ENCODE measurements around the gene TERT. TPM values are rescaled to one million over a fixed set of nuclear protein-coding genes. Genes with fewer than 3 reads are reported as not detected.
"Not testable (repeated sequence)": the region's sequence is repeated elsewhere in the genome, so short reads cannot be mapped to it uniquely, and the experiment has no call there.

The TERT gene
- not detected for polyA plus RNA-seq (2013, experiment 1 of 2; ENCODE audit: insufficient read length)
- polyA plus RNA-seq (2013, experiment 2 of 2; ENCODE audit: insufficient read length): not detected

DNA sequence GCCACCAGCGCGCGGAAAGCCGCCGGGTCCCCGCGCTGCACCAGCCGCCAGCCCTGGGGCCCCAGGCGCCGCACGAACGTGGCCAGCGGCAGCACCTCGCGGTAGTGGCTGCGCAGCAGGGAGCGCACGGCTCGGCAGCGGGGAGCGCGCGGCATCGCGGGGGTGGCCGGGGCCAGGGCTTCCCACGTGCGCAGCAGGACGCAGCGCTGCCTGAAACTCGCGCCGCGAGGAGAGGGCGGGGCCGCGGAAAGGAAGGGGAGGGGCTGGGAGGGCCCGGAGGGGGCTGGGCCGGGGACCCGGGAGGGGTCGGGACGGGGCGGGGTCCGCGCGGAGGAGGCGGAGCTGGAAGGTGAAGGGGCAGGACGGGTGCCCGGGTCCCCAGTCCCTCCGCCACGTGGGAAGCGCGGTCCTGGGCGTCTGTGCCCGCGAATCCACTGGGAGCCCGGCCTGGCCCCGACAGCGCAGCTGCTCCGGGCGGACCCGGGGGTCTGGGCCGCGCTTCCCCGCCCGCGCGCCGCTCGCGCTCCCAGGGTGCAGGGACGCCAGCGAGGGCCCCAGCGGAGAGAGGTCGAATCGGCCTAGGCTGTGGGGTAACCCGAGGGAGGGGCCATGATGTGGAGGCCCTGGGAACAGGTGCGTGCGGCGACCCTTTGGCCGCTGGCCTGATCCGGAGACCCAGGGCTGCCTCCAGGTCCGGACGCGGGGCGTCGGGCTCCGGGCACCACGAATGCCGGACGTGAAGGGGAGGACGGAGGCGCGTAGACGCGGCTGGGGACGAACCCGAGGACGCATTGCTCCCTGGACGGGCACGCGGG lies at the start of gene TERT:
Gene TERT, minus strand, starts transcription at position 234 of the 815 bp plus-strand sequence. Its CDS starts 79 bp downstream, at position 155.
- DNase-seq: no peak

DNA sequence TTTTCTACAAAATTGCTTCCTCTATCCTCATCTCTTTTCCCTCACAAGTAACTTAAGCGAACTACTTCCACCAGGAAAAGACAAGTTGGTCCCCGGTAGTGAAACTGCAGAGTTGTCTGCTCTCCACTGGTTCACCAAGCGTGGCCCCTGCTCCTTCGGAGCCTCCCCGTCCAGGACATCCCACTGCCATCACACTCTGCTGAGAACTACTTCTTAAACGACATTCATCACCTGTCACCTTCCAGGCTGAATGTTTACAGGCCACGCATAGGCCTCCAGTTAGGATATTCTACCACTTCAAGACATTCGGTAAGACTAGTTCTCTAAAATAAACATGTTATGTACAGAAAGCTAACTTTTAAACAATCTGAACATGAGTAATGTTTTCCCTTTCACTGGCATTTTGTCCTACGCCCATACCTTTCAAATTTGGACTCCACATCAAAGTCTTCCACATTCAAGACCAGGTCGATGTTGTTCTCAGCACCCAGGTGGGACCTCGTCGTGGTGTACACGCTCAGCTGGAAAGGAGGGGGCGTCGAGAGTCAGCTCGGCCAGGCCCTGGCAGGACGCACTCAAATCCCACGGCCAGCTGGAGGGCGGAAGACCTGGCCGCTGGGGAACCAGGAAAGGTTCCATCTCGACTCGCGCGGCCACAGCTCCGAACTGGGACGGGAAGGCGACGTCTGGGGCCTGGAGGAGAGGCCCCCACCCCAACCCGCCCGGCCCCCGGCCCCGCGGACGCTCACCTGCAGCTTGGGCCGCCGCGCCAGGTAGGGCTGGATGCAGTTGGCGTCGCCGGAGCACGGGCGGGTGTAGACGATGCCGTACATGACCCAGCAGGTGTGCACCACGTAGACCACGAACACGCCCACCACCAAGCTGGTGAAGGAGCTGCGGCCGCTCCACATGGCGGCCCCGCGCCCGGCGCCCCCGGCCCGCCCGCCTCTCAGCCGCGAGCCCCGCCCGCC lies 49.3 kb upstream of the TERT start:
- no peak for DNase-seq

DNA sequence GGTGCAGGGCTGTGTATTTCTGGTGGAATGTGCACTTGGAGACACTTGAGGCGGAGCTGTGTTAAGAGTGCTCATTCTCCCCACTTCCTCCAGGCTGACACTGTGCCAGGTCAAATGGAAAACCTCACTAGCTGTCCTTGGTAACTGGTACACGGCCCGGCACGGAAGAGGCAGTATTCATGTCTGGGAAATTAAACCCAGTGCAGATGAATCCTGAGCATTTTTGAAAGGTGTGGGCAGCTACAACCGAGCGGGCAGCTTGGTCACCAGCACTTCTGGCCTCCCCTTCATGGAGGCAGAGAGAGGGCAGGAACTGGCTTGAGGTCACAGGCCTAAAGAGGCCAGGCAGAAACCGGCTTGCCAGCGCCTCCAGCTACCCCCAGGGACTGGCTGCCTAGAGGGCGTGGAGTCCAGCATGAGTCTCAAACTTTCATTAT lies 48.5 kb upstream of the TERT start:
- no peak for DNase-seq

GRCh38 chr5:1342711-1343110 lies 47.8 kb upstream of the TERT start:
- DNase-seq: not testable (repeated sequence)

DNA sequence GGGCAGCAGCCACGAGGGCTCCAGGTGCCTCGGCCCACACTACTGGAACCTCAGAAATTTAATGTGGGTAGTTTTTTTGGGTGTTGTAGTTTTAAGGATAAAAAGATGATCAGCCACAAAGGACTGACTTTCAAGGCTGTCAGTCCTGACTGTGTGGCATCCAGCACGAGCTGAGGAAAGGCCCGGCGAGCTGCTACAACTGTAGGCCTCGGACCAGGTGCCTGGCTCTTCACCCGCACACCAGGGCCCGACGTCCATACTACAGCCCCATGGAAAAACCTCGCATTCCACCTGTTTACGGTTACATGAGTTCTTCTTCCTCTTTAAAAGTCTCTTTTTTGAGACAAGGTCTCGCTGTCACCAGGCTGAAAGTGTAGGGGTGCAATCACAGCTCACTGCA lies 47.4 kb upstream of the TERT start:
- DNase-seq: no peak

GRCh38 chr5:1341863-1342262 lies 47.0 kb upstream of the TERT start:
- no peak for DNase-seq

DNA sequence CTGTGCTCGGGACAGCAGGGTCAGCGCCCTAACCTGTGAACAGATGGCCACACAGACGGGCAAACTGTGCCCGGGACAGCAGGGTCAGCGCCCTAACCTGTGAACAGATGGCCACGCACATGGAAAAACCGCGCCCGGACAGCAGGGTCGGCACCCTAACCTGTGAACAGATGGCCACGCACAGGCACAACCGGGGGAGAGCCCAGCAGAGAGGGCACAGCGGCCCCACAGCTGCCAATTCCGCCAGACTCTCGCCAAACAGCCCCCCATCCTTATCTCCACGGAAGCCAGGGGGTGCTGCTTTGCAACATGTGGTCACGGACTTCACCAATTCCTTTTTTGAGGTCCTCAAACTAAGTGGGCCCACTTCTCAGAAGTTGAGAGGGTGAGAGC lies 44.9 kb upstream of the TERT start:
- not testable (repeated sequence) for DNase-seq

DNA sequence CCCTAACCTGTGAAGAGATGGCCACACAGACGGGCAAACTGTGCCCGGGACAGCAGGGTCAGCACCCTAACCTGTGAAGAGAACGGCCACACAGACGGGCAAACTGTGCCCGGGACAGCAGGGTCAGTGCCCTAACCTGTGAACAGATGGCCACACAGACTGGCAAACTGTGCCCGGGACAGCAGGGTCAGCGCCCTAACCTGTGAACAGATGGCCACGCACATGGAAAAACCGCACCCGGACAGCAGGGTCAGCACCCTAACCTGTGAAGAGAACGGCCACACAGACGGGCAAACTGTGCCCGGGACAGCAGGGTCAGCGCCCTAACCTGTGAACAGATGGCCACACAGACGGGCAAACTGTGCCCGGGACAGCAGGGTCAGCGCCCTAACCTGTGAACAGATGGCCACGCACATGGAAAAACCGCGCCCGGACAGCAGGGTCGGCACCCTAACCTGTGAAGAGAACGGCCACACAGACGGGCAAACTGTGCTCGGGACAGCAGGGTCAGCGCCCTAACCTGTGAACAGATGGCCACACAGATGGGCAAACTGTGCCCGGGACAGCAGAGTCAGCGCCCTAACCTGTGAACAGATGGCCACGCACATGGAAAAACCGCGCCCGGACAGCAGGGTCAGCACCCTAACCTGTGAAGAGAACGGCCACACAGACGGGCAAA lies 44.4 kb upstream of the TERT start:
- not testable (repeated sequence) for DNase-seq

- no peak for DNase-seq
Measured at GRCh38 chr5:1338506-1339070, 43.7 kb upstream of the TERT start.

DNA sequence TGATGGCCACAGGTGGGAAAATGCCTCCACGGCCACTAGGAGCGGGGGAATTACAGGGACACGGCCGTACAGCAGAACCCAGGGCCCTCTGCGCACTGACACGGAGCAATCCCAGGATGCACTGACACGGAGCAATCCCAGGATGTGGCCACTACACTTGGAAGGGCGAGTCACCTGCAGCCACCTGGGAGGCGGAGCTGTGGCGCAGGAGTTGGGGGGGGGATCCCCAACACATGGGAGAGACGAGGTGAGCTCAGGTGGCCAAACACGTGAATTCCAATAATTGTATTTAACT lies 43.3 kb upstream of the TERT start:
- no peak for DNase-seq

DNA sequence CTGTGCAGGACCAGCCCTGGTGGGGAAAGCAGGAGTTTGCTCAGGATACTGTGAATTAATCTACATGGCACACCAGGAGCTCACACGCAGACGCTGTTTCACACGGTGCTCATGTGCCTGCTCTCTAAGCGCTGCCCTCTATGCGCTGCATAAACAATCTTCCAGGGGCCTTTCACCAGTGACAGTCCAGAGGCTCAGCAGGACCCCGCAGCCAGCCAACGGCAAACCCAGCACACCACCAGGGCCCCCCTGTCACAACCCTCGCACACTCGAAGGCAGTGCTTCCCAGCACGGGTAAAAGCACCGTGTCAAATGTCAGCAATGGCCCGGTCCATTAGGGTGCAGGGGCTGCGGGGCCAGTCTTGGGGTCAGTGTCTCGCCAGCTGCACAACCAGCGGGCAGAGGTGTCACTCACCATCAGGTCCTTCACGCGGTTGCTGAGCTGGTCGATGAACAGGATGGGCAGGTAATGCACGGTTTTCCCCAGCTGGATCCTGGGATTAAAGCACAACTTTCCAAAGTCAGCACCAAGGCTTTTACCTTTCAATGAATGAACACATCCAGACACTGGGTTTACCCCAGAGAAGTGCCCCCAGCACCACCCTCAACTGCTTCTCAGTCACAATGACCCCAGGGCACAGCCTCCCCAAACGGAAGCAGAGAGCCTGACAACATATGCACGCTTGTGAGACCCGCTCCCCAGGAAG lies 42.8 kb upstream of the TERT start:
- no peak for DNase-seq

GRCh38 chr5:1336749-1337488 lies 42.1 kb upstream of the TERT start:
- DNase-seq: no peak

DNA sequence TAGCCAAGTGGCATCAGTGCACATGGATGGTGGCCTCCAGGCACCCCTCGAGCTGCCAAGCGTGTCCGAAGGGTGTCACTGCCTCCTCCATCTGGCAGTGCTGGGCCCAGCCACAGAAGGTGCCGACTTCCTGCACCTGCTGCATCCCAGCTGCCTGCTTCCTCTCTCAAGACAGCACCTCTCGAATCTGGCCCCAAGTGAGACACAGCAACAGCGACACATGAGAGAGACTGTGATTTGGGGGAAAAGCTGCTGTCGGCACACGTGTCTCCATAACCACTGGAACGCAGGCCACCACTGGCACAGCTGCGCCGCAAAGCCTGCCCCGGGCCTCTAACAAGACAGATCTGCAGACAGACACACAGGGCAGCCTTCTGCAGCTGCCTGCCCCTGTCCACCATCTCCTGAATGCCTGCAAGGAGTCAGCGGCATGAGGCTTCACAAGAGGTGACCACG lies 41.3 kb upstream of the TERT start:
- DNase-seq: no peak

DNA sequence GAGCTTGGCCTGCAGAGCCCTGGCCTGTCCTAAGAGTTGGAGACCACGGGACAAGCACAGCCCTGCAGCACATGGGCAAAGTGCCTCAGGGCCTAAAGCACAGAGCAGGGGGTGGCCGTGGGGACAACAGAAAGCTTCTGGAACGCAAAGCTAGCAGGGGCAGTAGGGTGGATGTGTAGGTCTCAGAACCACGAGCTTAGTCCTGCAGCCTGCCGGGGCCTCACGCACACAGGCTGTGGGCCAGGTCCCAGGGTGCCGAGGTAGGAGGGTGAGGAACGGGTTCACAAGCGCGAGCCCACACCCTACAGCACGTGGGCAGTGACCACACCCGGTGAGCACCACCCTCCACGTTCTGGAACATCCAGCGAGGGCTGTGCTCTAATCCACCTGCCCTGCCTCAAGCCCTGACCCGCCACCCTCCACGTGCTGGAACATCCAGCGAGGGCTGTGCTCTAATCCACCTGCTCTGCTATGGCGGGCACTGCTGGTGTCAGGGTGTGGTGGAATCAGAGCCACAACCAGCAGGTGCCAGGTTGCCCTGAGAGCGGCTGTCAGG lies 40.8 kb upstream of the TERT start:
- DNase-seq: no peak

DNA sequence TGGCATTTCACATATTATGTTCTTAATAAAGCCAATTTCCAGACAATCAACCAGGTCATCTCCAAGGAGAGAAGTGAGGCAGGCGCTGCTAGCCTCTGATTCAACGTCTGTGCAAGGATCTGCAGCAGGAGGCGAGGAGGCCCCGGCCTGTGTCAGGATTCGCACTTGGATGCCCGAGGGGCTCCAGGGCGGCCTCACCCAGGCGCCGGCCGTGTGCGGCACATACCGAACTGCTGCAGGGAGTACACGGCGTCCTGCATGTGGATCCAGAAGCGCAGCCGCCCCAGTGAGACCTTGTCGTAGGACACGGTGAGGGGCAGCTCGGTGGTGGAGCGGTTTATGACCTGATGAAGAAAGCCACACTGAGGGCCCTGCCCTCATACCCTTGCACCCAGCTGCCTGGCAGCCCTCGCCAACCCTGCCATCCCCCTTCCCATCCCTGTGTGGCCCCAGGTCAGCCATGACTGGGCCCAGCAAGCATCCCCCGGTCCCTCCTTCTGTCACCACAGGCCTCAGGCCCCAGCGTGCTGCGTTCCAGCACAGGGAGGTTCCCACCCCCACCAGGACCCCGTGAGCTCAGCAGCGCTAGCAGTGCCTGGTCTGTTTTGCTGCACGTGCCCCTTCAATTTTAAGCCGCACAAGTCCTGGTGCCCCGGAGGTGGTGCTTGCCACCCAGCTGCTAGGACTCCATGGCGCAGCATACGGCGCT lies 40.1 kb upstream of the TERT start:
- no peak for DNase-seq

DNA sequence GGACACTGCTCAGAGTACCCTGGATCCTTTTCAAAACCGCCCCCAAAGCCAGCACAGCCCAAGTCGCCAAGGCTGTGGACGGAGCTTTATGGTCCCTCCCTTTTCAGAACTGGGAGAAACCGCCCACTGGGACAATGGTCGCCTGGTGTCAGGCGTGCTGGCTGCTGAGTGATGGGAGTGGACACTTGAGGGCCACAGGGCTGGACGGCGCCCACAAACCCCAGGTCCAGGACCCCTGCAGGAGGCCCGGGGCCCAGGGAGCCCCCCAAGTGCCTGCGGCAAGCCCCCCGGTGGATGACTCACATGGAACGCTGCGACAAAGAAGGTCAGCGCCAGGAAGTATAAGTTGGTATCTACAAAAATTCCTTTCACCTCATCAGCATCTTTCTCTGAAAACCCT lies 39.1 kb upstream of the TERT start:
- no peak for DNase-seq

DNA sequence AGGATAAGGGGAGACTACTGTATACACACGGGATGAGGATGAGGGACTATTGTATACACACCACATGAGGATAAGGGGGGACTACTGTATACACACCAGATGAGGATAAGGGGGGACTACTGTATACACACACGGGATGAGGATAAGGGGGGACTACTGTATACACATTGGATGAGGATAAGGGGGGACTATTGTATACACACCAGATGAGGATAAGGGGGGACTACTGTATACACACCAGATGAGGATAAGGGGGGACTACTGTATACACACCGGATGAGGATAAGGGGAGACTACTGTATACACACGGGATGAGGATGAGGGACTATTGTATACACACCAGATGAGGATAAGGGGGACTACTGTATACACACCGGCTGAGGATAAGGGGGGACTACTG lies 38.4 kb upstream of the TERT start:
- DNase-seq: not testable (repeated sequence)

DNA sequence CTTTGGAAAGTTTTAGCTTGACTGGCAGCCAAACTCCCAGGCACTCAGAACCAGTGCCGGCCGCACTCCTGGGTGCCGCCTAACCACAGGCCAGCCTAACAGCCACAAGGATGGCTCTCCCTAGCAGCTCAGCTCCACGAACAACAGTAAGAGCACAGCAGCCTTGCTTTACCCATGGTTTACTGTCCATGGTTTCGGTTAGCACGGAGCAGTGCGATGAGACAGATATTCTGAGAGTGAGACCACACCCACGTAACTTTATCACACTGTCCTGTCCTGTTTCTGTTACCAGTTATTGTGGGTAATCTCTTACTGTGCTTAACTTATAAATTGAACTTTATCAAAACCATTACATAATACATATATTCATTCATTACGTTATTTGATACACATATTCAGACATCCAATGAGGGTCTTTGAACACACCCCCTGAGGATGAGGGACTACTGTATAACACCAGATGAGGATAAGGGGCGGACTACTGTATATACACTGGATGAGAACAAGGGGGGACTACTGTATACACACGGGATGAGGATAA lies 37.7 kb upstream of the TERT start:
- peak; percentile 13 for DNase-seq

- no peak for DNase-seq
Measured at GRCh38 chr5:1331861-1332405, 37.1 kb upstream of the TERT start.

Data from fibroblast of skin of abdomen (primary cell).